ENCODE results near the gene WSCD2. TPM values are rescaled to one million over a fixed set of nuclear protein-coding genes. Genes with fewer than 3 reads are reported as not detected.

The WSCD2 gene
- total RNA-seq, 6 experiments from 2014 or later: not detected

DNA sequence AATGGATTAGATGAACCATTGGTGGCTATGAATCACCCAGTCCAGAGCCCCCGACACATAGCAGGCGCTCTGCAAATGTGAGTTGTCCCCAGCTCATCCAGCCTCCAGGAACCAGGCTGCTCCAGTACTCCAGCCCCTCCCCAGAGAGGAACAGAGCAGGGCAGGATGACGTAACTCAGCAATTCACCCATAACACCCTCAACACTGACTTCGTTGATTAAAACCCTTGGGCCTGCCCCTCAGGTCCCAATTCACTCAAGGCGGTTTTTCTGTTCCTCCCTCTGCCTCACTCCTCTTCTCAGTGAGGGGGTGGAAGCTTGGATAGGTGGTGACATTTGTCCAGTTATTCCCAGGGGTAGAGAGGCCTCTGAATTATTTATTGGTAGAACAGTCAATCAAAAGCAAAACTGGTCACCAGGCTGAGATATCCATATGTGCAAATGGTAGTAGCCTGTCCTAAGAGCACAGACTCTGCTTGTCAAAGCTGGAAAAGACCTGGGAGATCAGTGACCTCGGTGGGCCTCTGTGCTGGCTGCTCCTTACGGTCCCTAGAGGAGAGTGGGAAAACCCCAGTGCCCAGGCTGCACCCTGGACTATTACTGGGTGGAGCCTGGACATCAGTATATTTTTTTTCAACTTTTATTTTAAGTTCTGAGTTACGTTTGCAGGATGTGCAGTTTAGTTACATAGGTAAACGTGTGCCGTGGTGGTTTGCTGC is 113.1 kb downstream of the WSCD2 start:
- Mint-ChIP-seq H3K27me3 (ENCODE audit: insufficient read depth) (no peaks in the 10 kb centered on the region; the same call in none of the 2 replicates), H3K4me3 (no peak overlapping the region), H3K36me3 (ENCODE audit: low read depth) (peaks cover 7% of the 10 kb centered on the region; the same call in 1 of the 2 replicates), H3K4me1 (ENCODE audit: low read depth) (no peaks in the 10 kb centered on the region), H3K9me3 (peaks cover 34% of the 10 kb centered on the region), H3K27ac (no peak overlapping the region)
- TF ChIP-seq CTCF (IDR thresholded peaks at IDR 0.05): no peak
- no peak for DNase-seq

DNA sequence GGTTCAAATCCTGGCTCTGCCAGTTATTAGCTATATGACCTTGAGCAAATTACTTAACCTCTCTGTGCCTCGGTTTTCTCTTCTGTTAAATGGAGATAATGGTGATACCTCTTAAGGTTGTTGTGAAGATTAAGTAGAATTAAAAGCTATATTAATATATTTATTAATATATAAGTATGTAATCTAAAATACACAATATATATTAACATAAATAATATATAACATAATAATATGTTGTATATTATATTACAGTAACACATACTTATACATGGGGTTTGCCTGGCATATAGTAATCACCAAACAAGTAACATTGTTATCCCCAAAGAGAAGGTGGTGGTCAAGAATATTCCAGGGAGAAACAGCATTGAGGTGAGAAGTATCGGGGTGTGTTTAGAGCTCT is 118.0 kb downstream of the WSCD2 start:
- no peak for DNase-seq
- TF ChIP-seq CTCF (IDR thresholded peaks at IDR 0.05): no peak
- Mint-ChIP-seq H3K27me3 (ENCODE audit: insufficient read depth) (peaks cover 3% of the 10 kb centered on the region), H3K9me3 (peaks cover 41% of the 10 kb centered on the region), H3K4me3 (no peak overlapping the region), H3K36me3 (ENCODE audit: low read depth) (no peaks in the 10 kb centered on the region), H3K27ac (no peak overlapping the region), H3K4me1 (ENCODE audit: low read depth) (no peaks in the 10 kb centered on the region)

DNA sequence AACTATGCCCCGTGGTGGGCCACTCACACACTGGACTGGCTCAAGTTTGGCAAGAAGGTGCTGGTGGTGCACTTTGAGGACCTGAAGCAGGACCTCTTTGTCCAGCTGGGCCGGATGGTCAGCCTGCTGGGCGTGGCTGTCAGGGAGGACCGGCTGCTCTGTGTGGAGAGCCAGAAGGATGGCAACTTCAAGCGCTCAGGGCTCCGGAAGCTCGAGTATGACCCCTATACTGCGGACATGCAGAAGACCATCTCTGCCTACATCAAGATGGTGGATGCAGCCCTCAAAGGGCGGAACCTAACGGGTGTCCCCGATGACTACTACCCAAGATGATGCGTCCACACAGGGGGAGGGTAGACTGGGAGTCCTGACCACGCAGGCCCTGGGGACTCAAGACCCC is 118.9 kb downstream of the WSCD2 start:
- H3K27ac Mint-ChIP-seq: no peak overlapping the region
- no peaks in the 10 kb centered on the region for H3K4me1 Mint-ChIP-seq (ENCODE audit: low read depth)
- peaks cover 6% of the 10 kb centered on the region; the same call in 1 of the 2 replicates for H3K27me3 Mint-ChIP-seq (ENCODE audit: insufficient read depth)
- H3K4me3 Mint-ChIP-seq: no peak overlapping the region
- no peak for TF ChIP-seq CTCF (IDR thresholded peaks at IDR 0.05)
- no peak for DNase-seq
- no peaks in the 10 kb centered on the region for H3K36me3 Mint-ChIP-seq (ENCODE audit: low read depth)
- peaks cover 46% of the 10 kb centered on the region for H3K9me3 Mint-ChIP-seq

DNA sequence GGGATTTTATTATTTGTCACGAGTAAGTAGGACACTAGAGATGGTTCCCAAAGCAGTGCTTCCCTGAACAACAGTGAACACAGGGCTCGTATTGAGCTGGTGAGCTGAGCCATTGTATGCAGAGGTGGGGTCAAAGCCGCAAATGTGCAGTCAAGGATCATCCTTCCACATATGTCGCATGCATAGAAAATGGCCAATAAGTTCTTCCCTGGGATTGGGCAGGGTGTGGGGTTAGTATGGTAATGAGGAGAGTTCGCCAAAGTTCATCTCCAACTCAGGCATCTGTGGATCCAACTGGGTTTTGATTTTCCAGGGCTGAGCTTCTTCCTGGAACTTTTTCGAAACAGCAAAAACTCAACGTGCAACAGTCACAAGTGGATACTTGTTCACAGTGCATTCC is 123.4 kb downstream of the WSCD2 start:
- TF ChIP-seq CTCF (IDR thresholded peaks at IDR 0.05): no peak
- DNase-seq: no peak
- peaks cover 50% of the 10 kb centered on the region for H3K9me3 Mint-ChIP-seq

GRCh38 chr12:108253540-108253939 is 124.5 kb downstream of the WSCD2 start:
- no peak for DNase-seq
- H3K4me1 Mint-ChIP-seq (ENCODE audit: low read depth): no peaks in the 10 kb centered on the region

More for the DNA sequence above, 123.4 kb downstream of the WSCD2 start:
- Mint-ChIP-seq H3K36me3 (ENCODE audit: low read depth) (no peaks in the 10 kb centered on the region), H3K27me3 (ENCODE audit: insufficient read depth) (peaks cover 6% of the 10 kb centered on the region; the same call in 1 of the 2 replicates), H3K4me1 (ENCODE audit: low read depth) (no peaks in the 10 kb centered on the region), H3K27ac (no peak overlapping the region), H3K4me3 (no peak overlapping the region)

More at GRCh38 chr12:108253540-108253939, 124.5 kb downstream of the WSCD2 start:
- Mint-ChIP-seq H3K4me3 (no peak overlapping the region), H3K36me3 (ENCODE audit: low read depth) (no peaks in the 10 kb centered on the region), H3K9me3 (peaks cover 52% of the 10 kb centered on the region), H3K27me3 (ENCODE audit: insufficient read depth) (peaks cover 6% of the 10 kb centered on the region; the same call in 1 of the 2 replicates), H3K27ac (no peak overlapping the region)
- TF ChIP-seq CTCF (IDR thresholded peaks at IDR 0.05): no peak
